K562 (cell line): ENCODE measurements around the gene PRKACB. TPM values are rescaled to one million over a fixed set of nuclear protein-coding genes. Genes with fewer than 3 reads are reported as not detected.

Experiments
- ATAC-seq: fragments of 200-7000 bp; cut with Tn5 transposase; 3 replicates; pipeline ENCODE4 v1.9.1; 2020; ENCODE audit warnings: moderate library complexity
- BruUV-seq: library from RNA; stranded (reverse); fragments of 400-500 nt; replicated peaks from 2 replicates; lab custom pipeline; 2021; lab: Mats Ljungman, UMichigan
- CTCF ChIA-PET: fragments of 300-600 bp; formaldehyde crosslinking; extraction: SDS; loops from one replicate; lab custom pipeline; 2021; ENCODE audit warnings: low intra/inter-chr PET ratio; lab: Yijun Ruan, JAX
- POLR2A ChIA-PET: fragments of 300-600, 350-650 bp; sonication (Branson Sonifier 250); formaldehyde crosslinking; extraction: SDS; loops from one replicate; lab custom pipeline; 2021; ENCODE audit warnings: antibody characterized with exemption, inconsistent platforms; lab: Yijun Ruan, JAX
- DNase-seq, 4 experiments: peaks; one replicate each; pipeline versions ENCODE4 v3.0.0 to v3.0.0-alpha.2; 2011 to 2018; ENCODE audit warnings: low spot score in 3 of 4, mixed read lengths in 3 of 4; ENCODE audit errors: extremely low read depth in 1 of 4
- FAIRE-seq: peaks from 2 replicates; lab custom pipeline; 2011; peaks lifted over from hg19 to GRCh38; lab: Jason Lieb, UNC
- H2AFZ ChIP-seq: 2 replicates; pipeline ENCODE4 v1.6.0; 2011; ENCODE audit warnings: low read depth, low read length, control low read depth, inconsistent platforms
- H3K27ac ChIP-seq: fragments of 200-600 bp; 3 replicates; pipeline ENCODE4 v1.8.0; 2011; ENCODE audit warnings: low read depth, mild to moderate bottlenecking, control low read depth, inconsistent platforms, low read length, moderate library complexity, mixed read lengths; ENCODE audit errors: extremely low read depth
- H3K27me3 ChIP-seq, 2 experiments: fragments of 300-600 bp in 1 of 2; 2 replicates in 1 of 2; 3 replicates in 1 of 2; pipeline versions ENCODE4 v1.6.0 to v1.8.0; 2011; ENCODE audit warnings: inconsistent platforms in 2 of 2, low read length in 2 of 2, mild to moderate bottlenecking in 1 of 2, mixed read lengths in 1 of 2, moderate library complexity in 1 of 2; ENCODE audit not compliant: control insufficient read depth in 2 of 2, insufficient read depth in 2 of 2
- H3K36me3 ChIP-seq: fragments of 300-600 bp; 3 replicates; pipeline ENCODE4 v1.8.0; 2011; ENCODE audit warnings: mild to moderate bottlenecking, low read length, inconsistent platforms; ENCODE audit not compliant: control insufficient read depth, insufficient read depth
- H3K4me1 ChIP-seq, 2 experiments: fragments of 200-600 bp in 1 of 2; replicated peaks in 1 of 2; 2 replicates in 1 of 2; 3 replicates in 1 of 2; pipeline versions ENCODE4 v1.5.1 to v1.8.0; 2011; ENCODE audit warnings: inconsistent platforms in 2 of 2, low read length in 2 of 2, mild to moderate bottlenecking in 1 of 2, mixed read lengths in 1 of 2, moderate library complexity in 1 of 2; ENCODE audit not compliant: control insufficient read depth in 2 of 2, insufficient read depth in 2 of 2
- H3K4me2 ChIP-seq: 2 replicates; pipeline ENCODE4 v1.6.1; 2011; ENCODE audit warnings: low read length, control low read depth, inconsistent platforms, mixed read lengths; ENCODE audit not compliant: insufficient read depth
- H3K4me3 ChIP-seq: fragments of 200-600 bp; sonication (generic), shearing (Covaris generic); 2 replicates; pipeline ENCODE4 v1.5.1; 2016; ENCODE audit warnings: control low read depth, inconsistent platforms
- H3K79me2 ChIP-seq: fragments of 200-600 bp; 3 replicates; pipeline ENCODE4 v1.8.0; 2011; ENCODE audit warnings: low read length, inconsistent platforms; ENCODE audit not compliant: control insufficient read depth, insufficient read depth
- H3K9ac ChIP-seq, 2 experiments: 2 replicates each; pipeline versions ENCODE4 v1.6.0 to v1.6.1; 2011; ENCODE audit warnings: low read depth in 2 of 2, low read length in 2 of 2, control low read depth in 1 of 2, inconsistent platforms in 1 of 2, mild to moderate bottlenecking in 1 of 2, mixed read lengths in 1 of 2; ENCODE audit not compliant: insufficient read depth in 1 of 2
- H3K9me1 ChIP-seq: one replicate; pipeline ENCODE4 v1.6.0; 2011; ENCODE audit warnings: inconsistent platforms, mild to moderate bottlenecking, low read length, moderate library complexity; ENCODE audit not compliant: control insufficient read depth, insufficient read depth
- H3K9me3 ChIP-seq: replicated peaks from 2 replicates; pipeline ENCODE4 v1.5.1; 2011; ENCODE audit warnings: low read depth, low read length, inconsistent platforms; ENCODE audit not compliant: control insufficient read depth, insufficient read depth
- H4K20me1 ChIP-seq: replicated peaks from 2 replicates; pipeline ENCODE4 v1.6.1; 2011; ENCODE audit warnings: low read length, inconsistent platforms, mixed read lengths; ENCODE audit not compliant: control insufficient read depth, insufficient read depth
- ARID3A ChIP-seq: IDR thresholded peaks from 2 replicates; pipeline ENCODE4 v1.6.1; 2012; ENCODE audit warnings: low read depth, low read length, improper control_type of control experiment, borderline replicate concordance
- FOXJ2 ChIP-seq: fragments of 200-800 bp; sonication (Bioruptor generic); IDR thresholded peaks from 2 replicates; pipeline ENCODE4 v1.6.1; 2016; ENCODE audit warnings: missing genetic modification characterization, missing compliant biosample characterization
- HDAC2 ChIP-seq: fragments of 450-650 bp; IDR thresholded peaks from 2 replicates; pipeline ENCODE4 v1.6.1; 2016; ENCODE audit warnings: mild to moderate bottlenecking
- PTTG1 ChIP-seq: fragments of 450-650 bp; IDR thresholded peaks from 2 replicates; pipeline ENCODE4 v1.6.1; 2016; ENCODE audit warnings: low read depth, mild to moderate bottlenecking, missing genetic modification characterization, missing compliant biosample characterization
- SMAD4 ChIP-seq: fragments of 250-450 bp; sonication (Bioruptor Pico); conservative IDR thresholded peaks from 2 replicates; pipeline ENCODE4 v1.8.0; 2021; ENCODE audit warnings: inconsistent platforms, mild to moderate bottlenecking, moderate library complexity
- ZNF436 ChIP-seq: fragments of 250-450, 450-650 bp; sonication (Bioruptor Pico); formaldehyde crosslinking; IDR thresholded peaks from 2 replicates; pipeline ENCODE4 v1.7.0; 2020; ENCODE audit warnings: mild to moderate bottlenecking
- WGBS: fragments of 100-300 bp; shearing (Covaris generic); methylation state at CpG from one replicate; pipeline ENCODE4 v1.1.6; 2016; ENCODE audit warnings: low coverage, mixed read lengths; ENCODE audit not compliant: insufficient coverage; ENCODE audit errors: missing lambda C conversion rate; 5-methylcytosine and 5-hydroxymethylcytosine counted together
- in situ Hi-C: fragments of 300-500 bp; cut with MboI; formaldehyde crosslinking; loops from 4 replicates; pipeline ENCODE4 v1.15.0; 2018; ENCODE audit warnings: inconsistent platforms, mixed read lengths
- intact Hi-C: fragments of 100-400 bp; cut with micrococcal nuclease; formaldehyde crosslinking; loops from 2 replicates; pipeline ENCODE4 v1.14.2; 2022
- polyA plus RNA-seq, 8 experiments: library from polyadenylated mRNA; depleted of rRNA in 4 of 8; stranded (reverse) in 5 of 8; unstranded in 3 of 8; fragments of >200 nt; fragmentation: Nextera tagmentation in 2 of 8; fragmentation: Illumina TruSeq in 1 of 8; extraction: Ambion mirVana in 2 of 8; extraction: Trizol in 1 of 8; gene quantifications; 2 replicates each; pipeline versions ENCODE4 v1.2.1 to v1.2.3, GENCODE V29; 2011 to 2014; ENCODE audit warnings: inconsistent platforms in 1 of 8, missing spikeins in 1 of 8
- total RNA-seq, 7 experiments: library from RNA; depleted of rRNA in 6 of 7; stranded (reverse); fragments of >200 nt in 6 of 7; fragmentation: Illumina TruSeq in 2 of 7; extraction: Trizol in 2 of 7; gene quantifications; 2 replicates each; pipeline versions ENCODE4 v1.2.1 to v1.2.3, GENCODE V29; 2011 to 2021; ENCODE audit warnings: low replicate concordance in 1 of 7

The PRKACB gene
- total and polyA plus RNA-seq, 9 of the 15 experiments (the other 6 are each of a cell fraction or from before 2014, with no cell fraction given) = 1.1 to 5.2 (median 2.8) TPM

DNA sequence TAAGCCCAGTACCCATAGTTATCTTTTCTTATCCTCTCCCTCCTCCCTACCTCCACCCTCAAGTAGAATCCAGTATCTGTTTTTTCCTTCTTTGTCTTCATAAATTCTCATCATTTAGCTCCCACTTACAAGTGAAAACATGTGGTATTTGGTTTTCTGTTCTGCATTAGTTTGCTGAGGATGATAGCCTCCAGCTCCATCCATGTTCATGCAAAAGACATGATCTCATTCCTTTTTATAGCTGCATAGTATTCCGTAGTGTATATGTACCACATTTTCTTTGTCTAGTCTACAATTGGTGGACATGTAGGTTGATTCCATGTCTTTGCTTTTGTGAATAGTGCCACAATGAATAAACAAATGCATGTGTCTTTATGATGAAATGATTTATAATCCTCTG is 55.2 kb downstream of the PRKACB start:
- CTCF ChIA-PET = no interaction called here
- POLR2A ChIA-PET = no interaction called here
- no peak for DNase-seq
- BruUV-seq = no TSS peak
- in situ Hi-C loops = no loop called here
- FAIRE-seq = no peak
- H3K79me2 ChIP-seq = no peaks in the 10 kb centered on the region
- H3K27me3 ChIP-seq = no peaks in the 10 kb centered on the region
- H3K4me1 ChIP-seq = no peaks in the 10 kb centered on the region
- no peak for ATAC-seq
- H3K36me3 ChIP-seq = no peaks in the 10 kb centered on the region
- WGBS = 71% methylated on average over 1 of the region's 1 CpG
- no peak for TF ChIP-seq SMAD4
- no peak for TF ChIP-seq HDAC2
- TF ChIP-seq ARID3A = no peak
- no peak for TF ChIP-seq PTTG1 (tag)
- TF ChIP-seq, all 486 proteins: peak for 0
- Histone ChIP-seq H2AFZ (no peak overlapping the region), H3K9me1 (no peaks in the 10 kb centered on the region), H4K20me1 (no peaks in the 10 kb centered on the region), H3K9me3 (no peaks in the 10 kb centered on the region), H3K27ac (no peak overlapping the region), H3K4me3 (no peak overlapping the region), H3K4me2 (no peak overlapping the region), H3K9ac (no peak overlapping the region)
- intact Hi-C loops = no loop called here

- H3K9me3 ChIP-seq = no peaks in the 10 kb centered on the region
- no peaks in the 10 kb centered on the region for H3K79me2 ChIP-seq
- DNase-seq = no peak
- TF ChIP-seq FOXJ2 = no peak
- TF ChIP-seq ZNF436 (CRISPR knock-in tag) = no peak
- FAIRE-seq = no peak
- no peaks in the 10 kb centered on the region for H3K36me3 ChIP-seq
- H3K4me1 ChIP-seq = no peaks in the 10 kb centered on the region
- H3K9ac ChIP-seq = no peak overlapping the region
- H3K4me3 ChIP-seq = no peak overlapping the region
- intact Hi-C loops (no loop called here), in situ Hi-C loops (no loop called here)
- ATAC-seq = no peak
- H3K27ac ChIP-seq = no peak overlapping the region
- H2AFZ ChIP-seq = no peak overlapping the region
- no TSS peak for BruUV-seq
- H3K9me1 ChIP-seq = no peaks in the 10 kb centered on the region
- H4K20me1 ChIP-seq = no peaks in the 10 kb centered on the region
- H3K4me2 ChIP-seq = no peak overlapping the region
- POLR2A ChIA-PET = no interaction called here
- CTCF ChIA-PET = no interaction called here
- no peaks in the 10 kb centered on the region for H3K27me3 ChIP-seq
These were observed 58.1 kb downstream of the PRKACB start for GRCh38 chr1:84202126-84202525.
